HEK293 (cell line): ENCODE data around the gene REX1BD.

Experiments
- CTCF ChIA-PET: fragments of 350-600 bp; formaldehyde crosslinking; extraction: SDS; loops from one replicate; lab custom pipeline; 2021; ENCODE audit warnings: antibody characterized with exemption; lab: Yijun Ruan, JAX
- POLR2A ChIA-PET: fragments of 300-600 bp; formaldehyde crosslinking; extraction: SDS; loops from one replicate; lab custom pipeline; 2020; ENCODE audit warnings: antibody characterized with exemption, inconsistent platforms; lab: Yijun Ruan, JAX
- H3K27ac ChIP-seq: fragments of 200-500 bp; sonication (Bioruptor generic); 2 replicates; pipeline ENCODE4 v1.5.1; 2014; ENCODE audit warnings: low read depth, low read length, control low read depth, inconsistent platforms; ENCODE audit errors: extremely low read depth
- H3K36me3 ChIP-seq, 2 experiments: fragments of 200-500 bp in 1 of 2; sonication (Bioruptor generic) in 1 of 2; 1 replicate in 1 of 2; 2 replicates in 1 of 2; pipeline ENCODE4 v1.5.1; 2014 to 2017; ENCODE audit warnings: inconsistent platforms in 2 of 2, low read length in 2 of 2; ENCODE audit not compliant: control insufficient read depth in 2 of 2, insufficient read depth in 1 of 2
- H3K4me1 ChIP-seq: fragments of 200-500 bp; sonication (Bioruptor generic); 2 replicates; pipeline ENCODE4 v1.5.1; 2014; ENCODE audit warnings: mild to moderate bottlenecking, low read length, inconsistent platforms; ENCODE audit not compliant: control insufficient read depth, insufficient read depth
- H3K4me3 ChIP-seq: 2 replicates; pipeline ENCODE4 v1.5.1; 2011; ENCODE audit warnings: low read depth, mild to moderate bottlenecking, control low read depth, low read length, moderate library complexity
- H3K9me3 ChIP-seq: fragments of 200-500 bp; sonication (Bioruptor generic); 2 replicates; pipeline ENCODE4 v1.5.1; 2014; ENCODE audit warnings: low read depth, low read length, inconsistent platforms; ENCODE audit not compliant: control insufficient read depth, insufficient read depth
- AEBP2 ChIP-seq: fragments of 450-650 bp; formaldehyde crosslinking; IDR thresholded peaks from 2 replicates; pipeline ENCODE4 v1.5.1; 2016; ENCODE audit warnings: missing biosample characterization, missing genetic modification characterization, borderline replicate concordance
- BCL11B ChIP-seq: fragments of 450-650 bp; formaldehyde crosslinking; IDR thresholded peaks from 2 replicates; pipeline ENCODE4 v1.5.1; 2016; ENCODE audit warnings: low read depth, missing biosample characterization, missing genetic modification characterization
- GLI4 ChIP-seq: fragments of 450-650 bp; formaldehyde crosslinking; IDR thresholded peaks from 2 replicates; pipeline ENCODE4 v1.5.1; 2016; ENCODE audit warnings: missing biosample characterization, missing genetic modification characterization
- MYNN ChIP-seq: fragments of 450-650 bp; formaldehyde crosslinking; IDR thresholded peaks from 2 replicates; pipeline ENCODE4 v1.5.1; 2016; ENCODE audit warnings: missing biosample characterization, missing genetic modification characterization, borderline replicate concordance
- YY1 ChIP-seq: fragments of 450-650 bp; formaldehyde crosslinking; IDR thresholded peaks from 2 replicates; pipeline ENCODE4 v1.5.1; 2018; ENCODE audit warnings: missing biosample characterization, missing genetic modification characterization
- ZBTB10 ChIP-seq: fragments of 450-650 bp; formaldehyde crosslinking; IDR thresholded peaks from 2 replicates; pipeline ENCODE4 v1.5.1; 2016; ENCODE audit warnings: missing biosample characterization, missing genetic modification characterization
- ZFP37 ChIP-seq: fragments of 450-650 bp; formaldehyde crosslinking; IDR thresholded peaks from 2 replicates; pipeline ENCODE4 v1.5.1; 2016; ENCODE audit warnings: missing biosample characterization, missing genetic modification characterization
- ZNF2 ChIP-seq: fragments of 450-650 bp; formaldehyde crosslinking; IDR thresholded peaks from 2 replicates; pipeline ENCODE4 v1.5.1; 2016; ENCODE audit warnings: missing biosample characterization, missing genetic modification characterization
- ZNF248 ChIP-seq: fragments of 450-650 bp; formaldehyde crosslinking; IDR thresholded peaks from 2 replicates; pipeline ENCODE4 v1.5.1; 2017; ENCODE audit warnings: missing biosample characterization, missing genetic modification characterization
- ZNF324 ChIP-seq: fragments of 450-650 bp; formaldehyde crosslinking; IDR thresholded peaks from 2 replicates; pipeline ENCODE4 v1.5.1; 2016; ENCODE audit warnings: missing biosample characterization, missing genetic modification characterization
- ZNF394 ChIP-seq: fragments of 450-650 bp; formaldehyde crosslinking; IDR thresholded peaks from 2 replicates; pipeline ENCODE4 v1.5.1; 2016; ENCODE audit warnings: missing biosample characterization, missing genetic modification characterization, mild to moderate bottlenecking, moderate library complexity, borderline replicate concordance
- ZNF510 ChIP-seq: fragments of 450-650 bp; formaldehyde crosslinking; IDR thresholded peaks from 2 replicates; pipeline ENCODE4 v1.5.1; 2018; ENCODE audit warnings: mild to moderate bottlenecking, missing genetic modification characterization, missing biosample characterization; ENCODE audit not compliant: insufficient replicate concordance
- ZNF600 ChIP-seq: fragments of 450-650 bp; formaldehyde crosslinking; IDR thresholded peaks from 2 replicates; pipeline ENCODE4 v1.5.1; 2016; ENCODE audit warnings: missing biosample characterization, missing genetic modification characterization
- ZNF621 ChIP-seq: fragments of 450-650 bp; formaldehyde crosslinking; IDR thresholded peaks from 2 replicates; pipeline ENCODE4 v1.5.1; 2017; ENCODE audit warnings: missing biosample characterization, missing genetic modification characterization
- ZSCAN4 ChIP-seq: fragments of 450-650 bp; formaldehyde crosslinking; IDR thresholded peaks from 2 replicates; pipeline ENCODE4 v1.5.1; 2017; ENCODE audit warnings: missing biosample characterization, missing genetic modification characterization
- TF ChIP-seq, protein P1 (sequence below): fragments of 450-650 bp; formaldehyde crosslinking; IDR thresholded peaks from 2 replicates; pipeline ENCODE4 v1.5.1; 2016; ENCODE audit warnings: missing biosample characterization, missing genetic modification characterization
- TF ChIP-seq, protein P2 (sequence below): fragments of 450-650 bp; IDR thresholded peaks from 2 replicates; pipeline ENCODE4 v1.5.1; 2018; ENCODE audit warnings: missing biosample characterization, mild to moderate bottlenecking, missing genetic modification characterization
- TF ChIP-seq, protein P3 (sequence below): fragments of 450-650 bp; formaldehyde crosslinking; conservative IDR thresholded peaks from 2 replicates; pipeline ENCODE4 v1.5.1; 2016; ENCODE audit warnings: low read depth, missing biosample characterization, missing genetic modification characterization

REX1BD gene

DNA sequence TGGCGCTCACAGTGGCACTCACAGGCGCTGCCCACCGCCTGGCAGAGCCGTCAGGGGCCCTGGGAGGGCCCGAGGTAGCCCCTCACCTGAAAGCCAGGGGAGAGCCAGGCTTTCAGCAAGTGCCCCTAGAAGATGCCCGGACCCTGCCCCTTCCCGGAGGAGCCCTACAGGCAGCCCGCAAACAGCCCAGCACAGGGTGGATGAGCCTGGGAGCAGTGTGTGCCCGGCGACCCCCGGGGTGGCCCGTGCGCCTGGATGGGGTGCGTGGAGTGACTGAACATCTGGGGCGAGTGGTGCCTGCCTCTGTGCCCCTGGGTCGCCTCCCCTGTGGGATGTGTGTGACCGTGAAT lies 16.6 kb downstream of the REX1BD start (continued):
- TF ChIP-seq ZNF621 (tag by site-specific recombination) (no peak), BCL11B (no peak), ZNF248 (tag by site-specific recombination) (no peak)
- TF ChIP-seq, protein P1, sequence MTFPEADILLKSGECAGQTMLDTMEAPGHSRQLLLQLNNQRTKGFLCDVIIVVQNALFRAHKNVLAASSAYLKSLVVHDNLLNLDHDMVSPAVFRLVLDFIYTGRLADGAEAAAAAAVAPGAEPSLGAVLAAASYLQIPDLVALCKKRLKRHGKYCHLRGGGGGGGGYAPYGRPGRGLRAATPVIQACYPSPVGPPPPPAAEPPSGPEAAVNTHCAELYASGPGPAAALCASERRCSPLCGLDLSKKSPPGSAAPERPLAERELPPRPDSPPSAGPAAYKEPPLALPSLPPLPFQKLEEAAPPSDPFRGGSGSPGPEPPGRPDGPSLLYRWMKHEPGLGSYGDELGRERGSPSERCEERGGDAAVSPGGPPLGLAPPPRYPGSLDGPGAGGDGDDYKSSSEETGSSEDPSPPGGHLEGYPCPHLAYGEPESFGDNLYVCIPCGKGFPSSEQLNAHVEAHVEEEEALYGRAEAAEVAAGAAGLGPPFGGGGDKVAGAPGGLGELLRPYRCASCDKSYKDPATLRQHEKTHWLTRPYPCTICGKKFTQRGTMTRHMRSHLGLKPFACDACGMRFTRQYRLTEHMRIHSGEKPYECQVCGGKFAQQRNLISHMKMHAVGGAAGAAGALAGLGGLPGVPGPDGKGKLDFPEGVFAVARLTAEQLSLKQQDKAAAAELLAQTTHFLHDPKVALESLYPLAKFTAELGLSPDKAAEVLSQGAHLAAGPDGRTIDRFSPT (tag by site-specific recombination): peak; percentile 35; the same call in 1 of the 2 replicates
- TF ChIP-seq, all 188 proteins: peak for 3

GRCh38 chr19:18605546-18606280 lies 17.1 kb downstream of the REX1BD start:
- Histone ChIP-seq H3K4me1 (no peaks in the 10 kb centered on the region; the same call in 1 of the 2 replicates), H3K36me3 (no peaks in the 10 kb centered on the region)
- POLR2A ChIA-PET: interaction anchor here (1.1 kb wide), 1 partner anchor 17 kb away, joined by 8 read pairs; no protein-coding TSS in a partner anchor
- TF ChIP-seq MYNN (tag by site-specific recombination) (no peak), ZBTB10 (tag by site-specific recombination) (0 out of 2 replicates have a peak, but pooled peaks have one; percentile 24), GLI4 (tag by site-specific recombination) (no peak), ZNF324 (tag by site-specific recombination) (no peak), ZNF510 (tag by site-specific recombination) (no peak), ZNF2 (tag by site-specific recombination) (0 out of 2 replicates have a peak, but pooled peaks have one; percentile 41), ZFP37 (no peak), ZSCAN4 (tag by site-specific recombination) (peak; percentile 64; the same call in 1 of the 2 replicates), ZNF394 (no peak), YY1 (no peak), AEBP2 (no peak), ZNF600 (tag by site-specific recombination) (peak; percentile 79)
- TF ChIP-seq, protein P2, sequence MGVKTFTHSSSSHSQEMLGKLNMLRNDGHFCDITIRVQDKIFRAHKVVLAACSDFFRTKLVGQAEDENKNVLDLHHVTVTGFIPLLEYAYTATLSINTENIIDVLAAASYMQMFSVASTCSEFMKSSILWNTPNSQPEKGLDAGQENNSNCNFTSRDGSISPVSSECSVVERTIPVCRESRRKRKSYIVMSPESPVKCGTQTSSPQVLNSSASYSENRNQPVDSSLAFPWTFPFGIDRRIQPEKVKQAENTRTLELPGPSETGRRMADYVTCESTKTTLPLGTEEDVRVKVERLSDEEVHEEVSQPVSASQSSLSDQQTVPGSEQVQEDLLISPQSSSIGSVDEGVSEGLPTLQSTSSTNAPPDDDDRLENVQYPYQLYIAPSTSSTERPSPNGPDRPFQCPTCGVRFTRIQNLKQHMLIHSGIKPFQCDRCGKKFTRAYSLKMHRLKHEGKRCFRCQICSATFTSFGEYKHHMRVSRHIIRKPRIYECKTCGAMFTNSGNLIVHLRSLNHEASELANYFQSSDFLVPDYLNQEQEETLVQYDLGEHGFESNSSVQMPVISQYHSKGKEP (tag by site-specific recombination): no peak
- TF ChIP-seq, protein P1 (tag by site-specific recombination): peak; percentile 4; the same call in 1 of the 2 replicates
- TF ChIP-seq, protein P3, sequence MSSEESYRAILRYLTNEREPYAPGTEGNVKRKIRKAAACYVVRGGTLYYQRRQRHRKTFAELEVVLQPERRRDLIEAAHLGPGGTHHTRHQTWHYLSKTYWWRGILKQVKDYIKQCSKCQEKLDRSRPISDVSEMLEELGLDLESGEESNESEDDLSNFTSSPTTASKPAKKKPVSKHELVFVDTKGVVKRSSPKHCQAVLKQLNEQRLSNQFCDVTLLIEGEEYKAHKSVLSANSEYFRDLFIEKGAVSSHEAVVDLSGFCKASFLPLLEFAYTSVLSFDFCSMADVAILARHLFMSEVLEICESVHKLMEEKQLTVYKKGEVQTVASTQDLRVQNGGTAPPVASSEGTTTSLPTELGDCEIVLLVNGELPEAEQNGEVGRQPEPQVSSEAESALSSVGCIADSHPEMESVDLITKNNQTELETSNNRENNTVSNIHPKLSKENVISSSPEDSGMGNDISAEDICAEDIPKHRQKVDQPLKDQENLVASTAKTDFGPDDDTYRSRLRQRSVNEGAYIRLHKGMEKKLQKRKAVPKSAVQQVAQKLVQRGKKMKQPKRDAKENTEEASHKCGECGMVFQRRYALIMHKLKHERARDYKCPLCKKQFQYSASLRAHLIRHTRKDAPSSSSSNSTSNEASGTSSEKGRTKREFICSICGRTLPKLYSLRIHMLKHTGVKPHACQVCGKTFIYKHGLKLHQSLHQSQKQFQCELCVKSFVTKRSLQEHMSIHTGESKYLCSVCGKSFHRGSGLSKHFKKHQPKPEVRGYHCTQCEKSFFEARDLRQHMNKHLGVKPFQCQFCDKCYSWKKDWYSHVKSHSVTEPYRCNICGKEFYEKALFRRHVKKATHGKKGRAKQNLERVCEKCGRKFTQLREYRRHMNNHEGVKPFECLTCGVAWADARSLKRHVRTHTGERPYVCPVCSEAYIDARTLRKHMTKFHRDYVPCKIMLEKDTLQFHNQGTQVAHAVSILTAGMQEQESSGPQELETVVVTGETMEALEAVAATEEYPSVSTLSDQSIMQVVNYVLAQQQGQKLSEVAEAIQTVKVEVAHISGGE: no peak
- TF ChIP-seq, all 188 proteins: peak for 5
- CTCF ChIA-PET: interaction anchor here (1.1 kb wide), 1 partner anchor 72 kb away, joined by 6 read pairs; no protein-coding TSS in a partner anchor
- Histone ChIP-seq H3K27ac (no peak overlapping the region), H3K9me3 (no peaks in the 10 kb centered on the region), H3K4me3 (peak overlapping the region; percentile 12)
